CD4-positive, alpha-beta T cell treated with Interferon alpha-2 for 1 hour (primary cell): ENCODE data around the gene RNF183.
"Not testable (repeated sequence)": the region's sequence is repeated elsewhere in the genome, so short reads cannot be mapped to it uniquely, and the experiment has no call there.

Source experiments
- DNase-seq, 2 donors: peaks; one replicate each; pipeline ENCODE4 v3.0.0-alpha.2; 2020 to 2022

RNF183 gene

DNA sequence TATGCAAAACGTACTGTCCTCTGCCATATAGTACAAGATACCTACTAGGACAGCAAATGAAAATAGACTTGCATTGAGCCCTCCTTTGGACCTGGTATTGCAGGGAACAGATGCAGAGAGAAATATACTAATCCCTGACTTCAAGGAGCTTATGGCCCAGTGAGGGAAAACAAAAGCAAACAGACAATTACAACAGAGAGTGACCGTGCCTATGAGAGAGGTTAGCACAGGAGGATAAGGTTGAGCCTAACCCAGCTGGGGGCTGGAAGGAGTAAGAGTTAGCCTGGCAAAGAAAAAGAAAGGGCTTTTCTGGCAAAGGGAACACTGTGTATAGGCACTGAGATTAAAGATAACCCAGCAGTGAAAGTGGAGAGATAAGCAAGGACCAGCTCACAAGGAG is 33.3 kb downstream of the RNF183 start:
- DNase-seq: no peak

DNA sequence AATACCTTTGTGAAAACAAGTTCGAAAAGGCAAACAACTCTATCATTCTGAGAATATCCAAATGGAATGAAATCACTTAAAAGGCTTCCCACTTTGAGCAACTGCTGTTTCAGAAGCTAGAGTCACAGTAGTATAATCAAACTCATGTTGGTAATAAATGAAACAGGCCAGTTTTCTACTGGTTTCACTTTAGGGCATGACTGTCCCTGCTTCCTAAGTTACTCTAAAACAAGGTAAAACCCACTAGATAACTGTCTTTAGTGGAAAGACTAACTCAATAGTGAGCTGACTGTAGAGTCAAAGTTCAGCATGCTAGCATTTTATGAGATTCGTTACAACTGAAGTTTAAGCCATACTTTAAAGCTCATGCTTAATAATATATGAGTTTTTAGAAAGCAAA is 33.8 kb downstream of the RNF183 start:
- DNase-seq: no peak

DNA sequence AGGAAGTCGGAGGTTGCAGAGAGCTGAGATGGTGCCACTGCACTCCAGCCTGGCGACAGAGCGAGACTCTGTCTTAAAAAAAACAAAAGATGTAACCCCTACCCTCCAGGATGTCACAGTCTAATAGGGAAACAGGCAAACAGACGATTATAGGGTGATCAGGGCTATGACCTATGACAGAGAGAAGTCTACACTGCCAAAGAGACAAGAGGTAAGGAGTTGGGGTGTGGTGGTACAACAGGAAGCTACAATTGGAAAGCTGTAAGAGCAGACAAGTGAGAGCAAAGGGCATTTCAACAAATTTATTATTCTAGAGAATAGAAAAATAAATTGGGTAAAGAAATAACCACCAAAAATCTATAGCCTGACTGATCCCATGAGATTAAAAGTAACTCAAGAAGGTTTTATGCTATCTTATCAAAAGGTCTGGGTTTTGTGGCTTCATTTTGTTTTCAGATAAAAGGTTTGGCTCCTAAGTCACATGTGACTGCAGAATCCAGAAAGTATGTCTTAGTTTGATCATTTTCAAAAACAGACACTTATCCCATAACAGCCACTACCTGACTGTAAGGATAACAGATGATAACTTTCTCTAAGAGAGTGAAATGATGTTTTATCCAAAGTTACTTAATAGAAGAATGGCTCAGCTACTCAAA is 35.1 kb downstream of the RNF183 start:
- DNase-seq: no peak

DNA sequence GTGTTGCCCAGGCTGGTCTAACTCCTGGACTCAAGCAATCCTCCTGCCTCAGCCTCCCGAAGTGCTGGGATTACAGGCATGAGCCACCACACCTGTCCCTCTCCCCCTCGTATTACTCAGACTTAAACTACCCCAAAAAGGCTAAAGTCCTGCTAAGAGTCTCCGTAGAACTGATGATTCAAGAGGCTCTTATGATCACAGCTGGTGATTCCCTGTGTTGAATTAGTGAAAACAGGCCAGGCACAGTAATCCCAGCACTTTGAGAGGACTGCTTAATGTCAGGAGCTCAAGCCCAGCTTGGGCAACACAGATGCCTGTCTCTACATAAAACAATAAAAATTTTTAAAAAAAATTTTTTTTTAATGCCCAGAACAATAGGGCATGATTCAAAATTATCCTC is 37.0 kb downstream of the RNF183 start:
- DNase-seq: no peak

DNA sequence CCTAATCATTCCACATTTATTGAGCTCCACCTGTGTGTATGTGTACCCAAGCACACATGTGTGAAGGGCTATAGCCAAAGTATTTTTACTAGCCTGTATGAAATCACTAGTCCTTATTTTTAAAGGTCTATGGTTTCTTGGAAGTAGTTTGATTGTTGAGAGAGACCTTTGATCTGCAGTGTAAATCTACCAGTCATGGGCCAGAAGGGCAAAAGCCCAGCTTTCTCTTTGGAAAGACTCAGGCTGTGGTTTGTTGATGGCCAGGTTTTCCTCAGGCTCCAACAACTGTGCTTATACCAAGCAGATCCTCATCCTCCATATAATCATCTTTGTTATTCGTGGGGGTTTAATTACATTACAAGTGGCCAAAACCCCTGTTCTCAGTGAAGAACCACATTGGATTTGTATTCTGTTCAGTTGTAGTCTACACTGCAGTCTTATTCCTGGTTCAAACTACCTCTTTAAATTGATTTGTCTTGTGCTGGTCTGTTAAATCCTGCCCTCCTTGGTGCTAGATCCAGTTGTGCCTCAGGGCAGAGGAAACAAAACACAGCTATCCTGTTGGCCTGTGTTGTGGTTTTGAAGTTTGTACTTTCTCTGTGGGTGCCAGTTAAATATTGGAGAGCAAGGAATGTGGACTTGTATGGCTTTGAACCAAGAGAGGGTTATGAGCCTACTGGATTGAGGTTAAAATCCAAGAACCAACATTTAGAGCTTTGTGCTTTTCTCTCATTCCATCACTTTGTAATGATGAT is 41.1 kb downstream of the RNF183 start:
- no peak for DNase-seq

DNA sequence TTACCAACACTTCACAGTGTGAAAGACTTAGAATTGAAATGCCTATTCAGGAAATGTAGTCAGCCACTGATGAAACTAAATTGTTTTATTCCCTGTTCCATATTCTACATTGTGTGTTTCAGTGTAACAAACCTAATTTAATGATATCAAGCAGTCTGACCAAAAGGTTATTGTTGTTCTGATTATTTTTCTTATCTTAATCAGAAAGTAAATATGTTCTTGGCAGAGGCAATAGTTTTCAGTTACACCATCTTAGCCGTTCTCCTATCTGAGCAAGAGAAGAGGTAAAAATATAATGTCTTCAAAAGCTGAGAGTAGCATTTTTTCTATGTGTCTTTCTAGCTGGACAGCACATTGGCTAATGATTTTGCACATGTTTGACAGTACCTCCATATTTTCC is 44.9 kb downstream of the RNF183 start:
- no peak for DNase-seq

DNA sequence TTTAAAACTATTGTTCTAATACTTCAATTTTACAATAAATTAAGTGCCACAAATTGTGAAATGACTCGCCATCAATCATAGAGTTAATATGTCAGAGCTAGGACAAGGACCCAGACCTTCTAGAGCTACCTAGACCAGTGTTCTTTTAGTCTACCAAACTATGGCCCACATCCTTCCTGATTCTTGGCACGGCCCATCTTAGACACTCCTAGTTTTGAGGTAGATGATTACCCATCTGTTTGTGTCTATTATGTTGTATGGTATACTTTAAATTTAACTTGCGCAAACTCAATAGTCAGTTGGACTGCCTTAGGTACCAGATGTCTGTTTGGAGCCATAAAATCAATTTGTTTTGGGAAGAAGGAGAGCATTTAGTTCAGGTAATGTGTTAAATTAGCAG is 45.3 kb downstream of the RNF183 start:
- no peak for DNase-seq

DNA sequence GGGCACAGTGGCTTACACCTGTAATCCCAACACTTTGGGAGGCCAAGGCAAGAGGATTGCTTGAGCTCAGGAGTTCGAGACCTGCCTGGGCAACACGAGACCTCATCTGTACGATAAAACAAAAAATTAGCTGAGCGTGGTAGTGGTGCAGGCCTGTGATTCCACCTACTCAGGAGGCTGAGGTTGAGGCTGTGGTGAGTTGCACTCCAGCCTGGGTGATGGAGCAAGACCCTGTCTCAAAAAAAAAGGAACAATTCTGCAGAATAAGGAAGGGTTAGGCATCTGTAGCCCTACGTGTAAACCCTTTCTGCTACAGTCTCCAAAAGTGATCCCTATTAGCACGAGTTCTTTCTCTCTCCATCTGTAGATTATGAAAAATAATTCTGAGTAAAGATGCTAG is 47.7 kb downstream of the RNF183 start:
- no peak for DNase-seq

DNA sequence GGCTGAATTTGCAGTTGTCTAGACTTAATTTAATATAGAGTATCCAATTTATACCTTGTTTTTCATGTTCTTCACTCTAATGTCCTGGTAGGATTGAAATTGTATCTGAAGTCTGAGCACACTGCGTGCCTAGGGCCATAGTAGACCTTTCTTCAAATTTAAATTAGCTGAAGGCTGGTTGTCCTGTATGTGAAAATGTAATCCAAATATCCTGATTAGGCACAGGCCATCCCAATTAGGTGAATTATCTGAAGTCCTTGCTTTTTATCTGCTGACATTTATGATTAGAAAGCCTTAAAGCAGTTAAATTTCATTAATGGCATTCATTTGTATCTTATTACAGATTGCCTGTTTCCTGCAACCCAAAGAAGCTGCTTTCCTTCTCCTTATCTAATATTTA is 48.2 kb downstream of the RNF183 start:
- no peak for DNase-seq

DNA sequence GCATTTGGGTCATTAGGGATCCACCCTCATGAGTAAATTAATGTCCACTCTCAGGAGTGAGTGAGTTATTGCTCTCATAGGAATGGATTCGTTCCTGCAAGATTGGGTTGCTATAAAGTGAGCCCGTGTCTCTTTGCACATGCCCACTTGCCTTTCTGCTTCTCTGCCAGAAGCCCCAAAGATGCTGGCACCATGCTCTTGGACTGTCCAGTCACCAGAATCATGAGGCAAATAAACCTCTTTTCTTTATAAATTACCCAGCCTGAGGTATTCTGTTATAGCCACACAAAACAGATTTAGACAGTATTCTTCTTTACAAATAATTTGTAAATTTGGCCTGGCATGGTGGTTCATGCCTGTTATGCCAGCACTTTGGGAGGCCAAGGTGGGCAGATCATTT is 52.4 kb downstream of the RNF183 start:
- no peak for DNase-seq

DNA sequence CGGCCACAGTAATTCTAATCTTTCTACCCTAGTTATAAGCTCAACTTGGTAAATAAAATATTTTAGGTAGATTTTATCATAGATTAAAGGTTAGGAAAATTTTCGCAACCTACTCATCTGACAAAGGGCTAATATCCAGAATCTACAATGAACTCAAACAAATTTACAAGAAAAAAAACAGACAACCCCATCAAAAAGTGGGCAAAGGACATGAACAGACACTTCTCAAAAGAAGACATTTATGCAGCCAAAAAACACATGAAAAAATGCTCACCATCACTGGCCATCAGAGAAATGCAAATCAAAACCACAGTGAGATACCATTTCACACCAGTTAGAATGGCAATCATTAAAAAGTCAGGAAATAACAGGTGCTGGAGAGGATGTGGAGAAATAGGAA is 53.5 kb downstream of the RNF183 start:
- not testable (repeated sequence) for DNase-seq

DNA sequence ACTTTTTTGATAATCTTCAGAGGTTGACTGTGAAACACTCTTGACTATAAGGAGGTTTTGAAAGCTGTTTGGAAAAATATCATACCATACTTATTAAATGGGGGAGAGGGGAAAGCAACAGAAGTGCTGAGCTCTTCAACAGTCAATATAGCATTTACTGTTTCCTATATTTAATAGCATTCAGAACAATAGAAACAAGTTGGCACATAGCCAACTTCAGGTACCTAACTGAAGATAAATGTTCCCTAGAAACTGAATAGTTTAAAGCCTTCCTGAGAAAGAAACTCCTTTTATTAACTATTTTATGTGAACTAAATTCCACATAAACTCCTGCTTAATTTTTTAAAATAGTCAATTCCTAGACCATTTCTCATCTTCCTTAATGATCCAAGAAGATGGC is 55.5 kb downstream of the RNF183 start:
- DNase-seq: no peak
